Stimulated activated CD4-positive, alpha-beta T cell treated with anti-CD3 and anti-CD28 coated beads, TNF-alpha, amount 100 ng/mL, for 24 hours (primary cell): ENCODE results near the gene MFRP.
A peak's percentile ranks its signal among the peaks of the same experiment; 100 is the strongest.

Experiments used
- DNase-seq, 3 experiments: peaks; one replicate each; pipeline ENCODE4 v3.0.0-alpha.2; 2020; ENCODE audit warnings: low read depth in 3 of 3

The MFRP gene

GRCh38 chr11:119373059-119373920, 26.8 kb upstream of the MFRP start:
- DNase-seq, result no peak

DNA sequence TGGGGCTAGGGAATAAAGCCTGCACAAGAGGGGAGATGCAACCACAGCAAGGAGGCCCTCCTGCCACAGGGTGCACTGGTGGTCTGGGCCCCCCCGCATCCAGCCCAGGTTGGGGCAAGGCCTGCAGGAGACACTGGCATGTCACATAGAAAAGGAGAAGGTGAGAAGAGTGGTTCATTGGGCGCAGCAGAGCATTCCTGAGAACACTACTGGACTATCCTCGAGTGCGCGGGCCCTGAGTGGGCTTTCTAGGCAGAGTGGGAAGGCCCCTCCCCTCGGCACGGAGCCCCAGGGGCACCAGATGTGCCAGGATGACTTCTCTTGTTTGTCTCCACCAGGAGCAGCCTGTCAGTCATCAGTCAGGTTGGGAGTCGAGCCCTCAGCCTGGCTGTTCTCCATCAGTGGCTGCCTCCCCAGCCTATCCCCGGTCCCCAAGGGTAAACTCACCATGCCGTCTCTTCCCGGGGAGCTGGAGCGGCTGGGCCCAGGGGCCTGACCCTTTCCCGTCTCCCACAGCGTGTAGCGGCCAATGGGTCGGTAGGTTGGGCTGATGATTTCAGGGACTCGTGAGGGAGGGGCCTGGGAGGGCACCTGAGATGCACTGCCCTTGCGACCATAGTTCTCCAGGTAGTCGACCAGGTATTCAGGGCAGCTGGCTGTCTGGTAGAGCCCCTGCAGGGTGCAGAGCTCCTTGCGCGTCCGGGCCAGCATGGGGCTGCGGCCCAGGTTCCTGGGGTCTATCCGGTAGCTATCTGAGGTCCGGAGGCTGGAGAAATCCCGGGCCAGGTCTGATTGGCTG, 26.0 kb upstream of the MFRP start:
- no peak for DNase-seq

DNA sequence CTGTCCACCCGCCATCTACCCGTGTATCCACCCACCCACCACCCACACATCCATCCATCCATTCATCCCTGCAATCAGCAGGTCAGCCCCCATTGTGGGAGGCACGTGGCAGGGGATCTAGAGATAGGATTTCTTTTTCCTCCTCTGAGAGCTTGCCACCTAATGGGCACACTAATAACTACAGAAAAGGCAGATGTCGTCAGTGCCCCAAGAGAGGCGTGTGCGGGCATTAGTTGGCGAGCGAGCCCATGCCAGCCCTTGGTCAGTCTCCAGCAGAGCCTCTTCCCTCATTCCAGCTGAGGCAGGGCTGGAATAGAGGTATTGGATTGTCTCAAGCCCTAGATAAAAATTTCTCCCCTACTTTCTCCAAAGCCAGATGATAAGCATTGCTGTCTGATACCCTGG, 25.3 kb upstream of the MFRP start:
- no peak for DNase-seq

DNA sequence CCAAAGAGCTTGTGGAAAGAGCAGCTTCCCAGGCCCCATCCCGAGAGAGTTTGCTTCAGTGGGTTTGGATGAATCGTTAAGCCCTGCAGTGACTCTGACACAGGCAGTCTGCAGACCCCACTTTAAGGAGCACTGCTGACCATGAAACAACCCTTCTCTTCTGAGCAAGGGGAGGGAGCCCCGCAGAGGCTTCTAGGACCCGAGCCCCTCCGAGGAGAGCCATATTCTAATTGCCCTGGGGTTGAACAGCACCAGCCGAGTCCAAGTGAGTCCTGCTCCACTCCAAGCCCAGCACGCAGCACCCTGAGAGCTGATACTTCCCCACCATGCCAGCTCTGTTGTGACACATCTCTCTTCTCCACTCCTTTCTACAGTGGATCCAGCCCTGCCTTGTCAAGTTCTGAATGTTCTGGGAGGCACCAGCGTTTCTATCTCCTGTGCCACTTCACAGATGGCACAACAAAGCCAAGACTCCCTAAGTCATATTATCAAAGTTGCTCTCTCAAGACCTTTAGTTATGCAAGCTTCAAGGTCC, 24.6 kb upstream of the MFRP start:
- no peak for DNase-seq

GRCh38 chr11:119370486-119371046, 24.1 kb upstream of the MFRP start:
- DNase-seq, result no peak

DNA sequence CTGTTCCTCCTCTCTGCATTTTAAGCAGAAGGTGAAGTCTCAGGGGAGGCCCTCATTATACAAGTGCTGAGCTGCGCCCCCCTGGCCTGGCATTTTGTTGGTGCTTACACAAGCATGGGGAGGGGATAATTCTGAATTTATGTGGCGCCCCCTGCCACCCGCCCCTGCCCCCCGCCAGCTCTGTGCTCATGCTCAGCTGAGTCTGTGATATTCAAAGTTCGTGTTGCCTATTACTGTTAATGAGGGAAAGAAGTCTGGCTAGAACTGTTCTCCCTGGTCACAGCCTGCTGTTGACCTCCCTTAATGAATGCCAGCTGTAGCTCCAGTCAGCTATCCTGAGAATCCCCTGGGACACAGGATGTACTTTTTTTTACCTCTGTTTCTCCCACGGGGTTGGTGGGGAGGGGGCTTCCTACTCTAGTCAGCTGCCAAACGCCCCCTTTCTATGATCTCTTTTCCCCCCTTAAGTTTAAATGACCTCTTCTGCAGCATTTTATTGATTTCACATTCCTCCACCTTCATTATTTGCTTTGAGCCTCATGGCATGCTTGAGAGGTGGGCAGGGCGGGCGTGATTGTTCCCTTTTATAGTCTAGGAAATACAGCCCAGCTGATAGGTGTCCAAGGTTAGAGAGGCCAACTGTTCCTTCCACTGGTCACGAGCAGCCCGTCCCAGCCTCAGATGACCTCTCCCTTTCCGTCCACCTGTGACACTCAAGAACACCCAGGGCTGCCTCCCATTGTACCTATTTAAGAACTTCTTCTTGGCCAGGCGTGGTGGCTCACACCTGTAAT, 22.8 kb upstream of the MFRP start:
- DNase-seq, result no peak

- no peak for DNase-seq
These were observed 21.9 kb upstream of the MFRP start for GRCh38 chr11:119368121-119369034.

- DNase-seq, result no peak
These were observed 21.2 kb upstream of the MFRP start for GRCh38 chr11:119367661-119368120.

DNA sequence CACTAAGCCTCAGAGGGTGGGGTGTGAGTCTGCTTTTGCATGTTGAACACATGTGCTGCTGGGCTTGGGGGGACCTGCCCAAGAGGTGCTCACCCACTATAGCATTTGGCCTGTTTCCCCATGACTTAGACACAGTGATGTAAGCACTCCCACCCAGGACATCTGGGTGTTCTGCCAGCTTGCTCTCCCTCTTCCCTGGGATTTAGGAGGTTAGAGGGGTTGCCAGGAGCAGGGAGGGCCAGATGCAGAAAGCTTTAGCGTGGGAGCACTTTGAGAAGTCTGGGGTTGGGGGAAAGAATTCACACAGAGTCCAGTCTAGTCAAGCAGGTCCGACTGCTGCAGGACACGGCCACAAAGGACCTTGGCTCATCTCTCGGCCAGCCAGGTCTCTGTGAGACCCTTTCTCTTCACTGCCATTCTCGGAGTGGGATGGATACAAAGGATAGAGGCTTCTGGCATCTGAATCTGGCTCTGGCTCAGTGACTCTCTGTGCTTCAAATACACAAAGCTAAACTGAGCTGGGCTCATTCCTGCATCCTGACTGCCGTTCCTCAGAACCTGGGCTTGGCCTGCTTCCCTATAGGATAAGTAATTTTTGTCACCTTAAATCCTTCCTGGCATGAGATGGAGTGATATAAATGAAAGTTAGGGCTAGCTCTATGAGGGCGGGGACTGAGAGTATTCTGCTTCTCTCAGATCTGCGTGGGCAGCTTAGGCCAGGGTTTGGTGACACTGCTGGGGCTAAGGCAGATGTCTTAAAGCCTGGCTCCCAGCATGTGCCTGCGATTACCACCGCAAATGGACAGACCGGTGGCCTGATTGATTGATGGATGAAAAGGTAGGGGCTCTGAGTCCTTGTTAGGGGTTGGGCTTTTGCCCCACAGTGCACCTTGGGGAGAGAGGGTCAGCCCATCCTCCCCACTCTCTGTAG, 20.4 kb upstream of the MFRP start:
- DNase-seq, result no peak

GRCh38 chr11:119365071-119365591, 18.6 kb upstream of the MFRP start:
- DNase-seq, result no peak

- peak in 2 of 3 experiments; percentile 27 to 47 for DNase-seq
These were observed 17.5 kb upstream of the MFRP start for GRCh38 chr11:119363851-119364590.

DNA sequence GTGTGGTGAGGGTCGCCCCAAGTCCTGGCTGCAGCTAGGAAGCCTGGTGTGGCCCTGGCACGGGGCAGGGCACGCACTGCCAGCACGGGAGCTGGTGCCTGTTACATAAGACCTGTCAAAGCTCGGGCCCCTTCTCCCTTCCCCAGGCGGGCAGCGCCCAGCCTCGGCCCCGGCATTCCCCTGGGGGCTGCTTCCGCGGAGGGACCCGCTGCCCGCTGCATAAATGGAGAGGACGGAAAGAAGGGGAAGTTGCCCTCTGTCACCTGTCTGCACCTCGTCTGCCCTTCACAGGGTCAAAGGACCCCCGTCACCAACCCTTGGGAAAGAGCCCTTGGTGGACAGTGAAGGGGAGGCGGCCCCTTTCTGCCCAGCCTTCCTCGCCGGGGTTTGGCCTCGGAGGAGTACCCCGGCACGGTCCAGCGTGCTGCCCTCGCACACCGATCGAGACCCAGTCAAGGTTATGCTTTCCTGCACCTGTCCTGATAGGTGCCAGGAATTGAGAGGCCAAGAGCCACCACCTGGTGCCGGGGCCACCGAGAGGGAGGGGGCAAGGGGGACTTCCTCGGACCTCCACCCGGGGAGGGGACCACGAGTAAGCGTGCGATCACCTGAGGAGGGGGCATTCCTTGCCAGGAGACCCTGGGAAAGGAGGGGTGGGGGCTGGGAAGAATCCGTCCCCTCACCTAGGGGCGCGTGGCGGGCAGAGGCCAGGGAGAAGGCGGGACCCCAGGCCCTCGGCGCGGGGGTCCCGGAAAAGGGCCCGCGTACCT, 16.8 kb upstream of the MFRP start:
- no peak for DNase-seq

GRCh38 chr11:119362741-119363080, 16.2 kb upstream of the MFRP start:
- DNase-seq, result no peak

- no peak for DNase-seq
These were observed 15.6 kb upstream of the MFRP start for GRCh38 chr11:119361941-119362725.

GRCh38 chr11:119361056-119361787, 14.7 kb upstream of the MFRP start:
- DNase-seq, result peak in 2 of 3 experiments; percentile 22 to 55
